GM19324 (cell line): ENCODE measurements around the gene DPP10.
"Not testable (repeated sequence)": the region's sequence is repeated elsewhere in the genome, so short reads cannot be mapped to it uniquely, and the experiment has no call there.

Experiments used
- ATAC-seq: cut with Tn5 transposase; IDR thresholded peaks from one replicate; pipeline ENCODE4 v1.9.1; 2021; ENCODE audit warnings: mild to moderate bottlenecking, moderate library complexity; ENCODE audit not compliant: unreplicated experiment, low FRiP score

The DPP10 gene

DNA sequence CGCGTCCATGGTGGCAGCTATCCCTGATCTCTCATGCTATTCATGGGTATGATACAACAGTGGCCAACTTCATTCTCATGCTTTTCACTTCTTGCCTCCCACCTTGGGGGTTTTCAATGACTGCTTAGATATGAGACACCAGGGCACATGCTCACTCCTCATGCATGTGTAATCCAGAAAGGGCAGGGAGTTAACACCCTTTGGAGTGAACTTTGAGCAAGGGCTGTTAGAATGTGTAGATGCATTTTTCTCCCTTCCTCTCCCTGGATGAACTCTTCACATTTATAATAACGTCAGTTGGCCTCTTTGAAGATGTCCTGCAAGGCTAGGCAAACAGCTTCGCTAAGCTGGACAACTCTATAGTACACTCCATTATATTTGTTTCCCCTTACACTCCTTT is 56.7 kb downstream of the DPP10 start:
- no peak for ATAC-seq

- ATAC-seq = no peak
Measured at GRCh38 chr2:114507744-114508143, 65.3 kb downstream of the DPP10 start.

- ATAC-seq = no peak
Measured at GRCh38 chr2:114515882-114516281, 73.4 kb downstream of the DPP10 start.

DNA sequence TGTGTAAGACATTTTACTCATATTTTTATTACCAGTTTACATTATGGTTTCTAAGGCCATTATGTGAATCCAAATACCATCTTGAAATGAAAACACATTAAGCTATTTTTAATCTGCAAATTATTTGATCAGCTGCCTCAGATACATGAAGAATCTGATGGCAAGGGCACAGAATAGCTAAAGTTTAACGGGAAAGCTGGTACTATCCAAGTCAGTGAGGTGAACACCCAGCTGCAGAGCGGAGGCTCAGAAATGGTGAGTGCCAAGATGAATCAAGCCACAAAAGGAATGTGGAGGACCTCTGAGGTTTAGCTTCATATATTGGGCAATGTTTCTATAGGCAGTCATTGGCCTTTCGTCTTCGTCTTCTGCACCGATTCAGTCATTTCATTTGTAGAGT is 75.1 kb downstream of the DPP10 start:
- ATAC-seq = no peak

DNA sequence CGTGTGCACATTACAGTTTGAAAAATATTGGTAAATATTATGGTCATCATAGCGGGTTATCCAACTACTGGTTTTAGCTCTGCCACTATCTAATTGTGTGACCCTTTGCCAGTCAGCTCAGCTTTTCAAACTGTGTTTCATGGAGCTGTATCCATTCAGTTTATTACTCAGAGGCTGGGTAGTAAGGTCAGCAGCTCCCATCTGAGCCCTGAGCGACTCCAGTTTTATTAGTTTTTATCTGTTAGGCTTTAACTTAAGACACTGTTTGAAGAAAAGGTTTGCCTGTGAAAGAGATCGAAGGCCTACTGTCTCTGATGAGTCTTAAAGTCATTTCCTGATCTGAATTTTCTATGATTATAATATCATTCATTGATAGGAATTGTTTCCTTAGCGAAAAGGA is 76.3 kb downstream of the DPP10 start:
- no peak for ATAC-seq

GRCh38 chr2:114522612-114523011 is 80.2 kb downstream of the DPP10 start:
- not testable (repeated sequence) for ATAC-seq

GRCh38 chr2:114525955-114526354 is 83.5 kb downstream of the DPP10 start:
- no peak for ATAC-seq

- no peak for ATAC-seq
Measured at GRCh38 chr2:114526841-114527240, 84.4 kb downstream of the DPP10 start.

- no peak for ATAC-seq
Measured at GRCh38 chr2:114527330-114527983, 85.0 kb downstream of the DPP10 start.

DNA sequence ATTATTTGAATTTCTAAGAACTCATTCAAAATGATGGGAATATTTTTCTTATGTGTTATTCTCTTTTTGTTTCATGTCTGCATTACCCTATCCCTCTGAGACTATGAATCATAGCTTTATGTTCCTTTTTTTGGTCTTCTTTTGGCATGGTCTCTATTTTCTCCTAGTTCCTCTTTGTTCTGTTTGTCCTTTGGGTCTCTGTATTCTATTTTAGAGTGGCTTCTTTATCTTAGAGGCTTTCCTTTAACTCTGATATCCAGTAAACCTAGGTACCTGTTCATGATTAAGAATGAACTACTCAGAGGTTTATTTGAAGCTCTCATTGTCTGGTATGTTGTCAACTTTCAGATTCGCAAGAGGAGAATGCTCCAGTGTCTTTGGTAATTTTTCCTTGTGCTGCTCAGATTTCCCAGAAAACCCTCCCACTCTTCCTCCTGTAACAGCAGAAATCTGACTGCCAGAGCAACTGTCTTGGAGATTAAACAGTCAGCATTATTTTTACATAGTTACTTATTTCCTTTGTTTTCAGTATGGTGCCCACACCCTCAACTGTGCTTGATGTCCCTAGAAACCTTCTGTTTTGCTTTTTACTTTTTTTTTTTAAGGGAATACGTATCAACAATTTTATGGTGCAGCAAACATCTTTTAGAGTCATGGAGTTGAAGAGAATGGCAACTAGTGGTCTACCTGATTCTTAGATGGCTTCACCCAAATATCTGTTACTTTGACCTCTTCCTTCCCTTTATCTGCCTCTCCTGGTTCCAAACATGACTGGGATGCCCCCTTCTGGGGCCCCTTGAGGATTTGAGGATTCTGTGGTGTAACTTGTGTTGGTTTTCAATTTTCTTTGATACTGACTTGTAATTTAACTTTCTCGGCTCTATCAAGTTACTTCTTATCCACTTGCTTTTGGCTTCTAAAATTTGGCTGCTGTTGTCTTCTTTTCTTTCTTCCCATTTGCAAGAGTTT is 92.0 kb downstream of the DPP10 start:
- ATAC-seq = no peak

- no peak for ATAC-seq
Measured at GRCh38 chr2:114537777-114538176, 95.3 kb downstream of the DPP10 start.

DNA sequence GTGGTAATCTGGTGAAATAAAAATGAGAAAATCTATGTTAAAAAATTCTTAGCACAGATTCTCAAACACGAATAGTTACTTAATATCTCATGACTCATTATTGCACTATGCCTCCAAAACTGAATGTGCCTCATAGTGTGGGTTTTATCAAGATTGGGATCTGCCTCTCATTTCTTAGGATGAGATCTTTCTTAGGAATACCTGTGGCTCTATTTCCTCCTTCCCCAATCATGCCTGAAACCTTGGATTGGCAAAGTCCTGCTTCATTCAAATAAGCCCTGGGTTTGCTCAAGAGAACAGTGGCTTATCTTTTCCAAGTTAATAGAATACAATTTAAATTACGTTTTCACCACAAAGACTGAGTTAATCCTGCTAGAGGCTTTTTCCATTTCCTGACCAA is 100.3 kb downstream of the DPP10 start:
- no peak for ATAC-seq

GRCh38 chr2:114543236-114543766 is 100.9 kb downstream of the DPP10 start:
- no peak for ATAC-seq

DNA sequence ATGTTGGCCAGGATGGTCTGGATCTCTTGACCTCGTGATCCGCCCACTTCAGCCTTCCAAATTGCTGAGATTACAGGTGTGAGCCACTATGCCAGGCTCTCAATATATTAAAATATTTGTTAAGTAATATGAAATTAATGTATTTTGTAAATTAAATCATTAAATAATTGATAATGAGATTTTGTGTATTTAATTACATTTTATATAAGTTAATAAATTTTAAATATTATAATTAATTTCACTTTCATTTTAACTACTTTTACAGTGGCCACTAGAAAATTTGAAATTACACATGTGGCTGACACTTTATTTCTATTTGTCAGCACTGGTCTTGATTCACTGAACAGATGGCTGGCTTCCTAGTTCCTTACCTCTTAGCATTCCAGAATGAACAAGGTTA is 102.6 kb downstream of the DPP10 start:
- no peak for ATAC-seq

DNA sequence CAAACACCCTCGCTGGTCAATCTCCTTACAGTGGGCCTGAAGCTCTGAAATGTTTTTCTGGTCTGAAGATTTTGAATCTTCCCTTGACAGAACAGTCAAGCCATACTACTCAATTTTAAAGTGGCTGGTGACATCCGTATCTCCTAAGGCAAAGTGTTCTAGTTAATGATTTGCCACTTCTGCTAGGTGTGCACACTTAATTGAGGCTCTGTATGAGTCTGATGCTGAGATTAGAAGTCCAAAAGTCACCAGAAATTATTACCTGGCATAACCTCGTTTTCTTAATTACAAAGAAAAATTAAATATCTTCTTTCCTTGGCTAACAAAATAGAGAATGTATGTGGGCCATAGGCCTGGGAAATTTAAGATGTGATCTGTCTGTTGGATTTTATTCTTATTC is 104.1 kb downstream of the DPP10 start:
- ATAC-seq = no peak

DNA sequence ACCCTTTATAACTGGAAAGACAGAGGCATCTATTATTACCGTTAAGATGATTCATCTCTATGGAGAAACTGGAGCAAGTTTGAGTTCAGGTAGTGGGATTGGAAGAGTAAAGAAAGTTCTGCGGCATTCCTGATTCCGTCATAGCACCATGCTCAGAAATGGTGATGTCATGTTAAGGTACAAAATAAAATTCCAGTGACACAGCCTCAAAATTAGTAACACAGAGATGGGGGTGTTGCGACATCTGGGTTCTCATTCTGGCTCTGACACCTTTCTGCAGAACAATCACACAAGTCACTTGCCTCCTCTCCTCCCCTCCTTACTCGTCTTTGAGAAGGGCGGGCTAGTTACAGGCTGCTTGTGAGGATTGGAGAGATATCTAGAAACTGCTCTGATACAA is 105.7 kb downstream of the DPP10 start:
- ATAC-seq = no peak

DNA sequence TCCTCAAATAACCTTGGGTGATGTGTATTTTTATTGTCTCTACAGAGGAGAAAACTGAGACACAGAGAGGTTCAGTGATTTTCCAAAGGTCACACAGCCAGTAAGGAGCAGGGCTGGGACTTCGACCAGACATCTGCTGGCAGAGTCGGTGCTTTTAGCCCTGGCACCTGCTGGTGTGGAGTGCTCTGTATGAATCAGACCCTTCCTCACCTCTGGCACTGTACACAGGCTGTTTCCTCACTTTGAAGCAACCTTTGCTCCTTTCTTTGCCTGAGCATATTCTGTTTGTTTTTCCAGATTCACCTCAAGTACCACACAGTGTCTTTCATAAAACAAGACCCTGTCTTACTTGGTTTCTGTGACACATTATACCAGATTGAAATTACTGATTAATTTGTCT is 107.9 kb downstream of the DPP10 start:
- ATAC-seq = no peak

- no peak for ATAC-seq
Measured at GRCh38 chr2:114550895-114551793, 108.7 kb downstream of the DPP10 start.

GRCh38 chr2:114553027-114553426 is 110.6 kb downstream of the DPP10 start:
- no peak for ATAC-seq

DNA sequence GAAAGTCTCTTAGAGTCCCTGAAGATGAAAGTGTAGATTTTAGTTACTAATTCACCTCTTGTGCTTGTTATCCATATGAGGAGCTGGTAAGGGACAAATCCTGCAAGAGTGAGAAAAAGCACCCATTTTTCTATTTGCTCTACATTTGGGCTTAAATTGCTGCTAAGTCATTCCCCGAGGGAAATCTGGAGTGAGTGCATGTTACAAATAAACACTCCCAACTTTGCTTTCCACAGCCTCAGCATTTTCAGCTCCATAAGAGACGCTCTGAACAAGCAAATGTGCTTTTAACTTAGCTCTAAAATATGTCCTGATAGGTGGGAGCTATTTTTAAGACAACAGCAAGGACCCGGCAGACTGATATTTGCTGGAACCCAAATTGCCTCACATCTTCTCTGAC is 126.7 kb downstream of the DPP10 start:
- no peak for ATAC-seq

GRCh38 chr2:114577657-114578056 is 135.2 kb downstream of the DPP10 start:
- ATAC-seq = no peak
